GM12878 (cell line): ENCODE data around the gene GTF2IRD1. TPM values are rescaled to one million over a fixed set of nuclear protein-coding genes. Genes with fewer than 3 reads are reported as not detected.

ENCODE experiments used
- ATAC-seq: fragments of 200-7000 bp; cut with Tn5 transposase; 3 replicates; pipeline ENCODE4 v1.9.1; 2020; ENCODE audit warnings: mild to moderate bottlenecking, moderate library complexity
- BruUV-seq: library from RNA; stranded (reverse); fragments of 400-500 nt; replicated peaks from 2 replicates; lab custom pipeline; 2021; lab: Mats Ljungman, UMichigan
- CTCF ChIA-PET: fragments of 300-600 bp; sonication (Branson Sonifier 250); formaldehyde crosslinking; extraction: SDS; loops from one replicate; lab custom pipeline; 2021; ENCODE audit warnings: inconsistent platforms; lab: Yijun Ruan, JAX
- POLR2A ChIA-PET: fragments of 350-600 bp; formaldehyde crosslinking; extraction: SDS; loops from one replicate; lab custom pipeline; 2021; ENCODE audit warnings: inconsistent platforms; lab: Charles Lee
- RAD21 ChIA-PET: fragments of 300-600 bp; sonication (Branson Sonifier 250); formaldehyde crosslinking; loops from one replicate; lab custom pipeline; 2023; ENCODE audit warnings: antibody characterized with exemption; ENCODE audit not compliant: unreplicated experiment; lab: Charles Lee
- SMC1A ChIA-PET: fragments of 300-600 bp; sonication (Branson Sonifier 250); formaldehyde crosslinking; loops from one replicate; lab custom pipeline; 2023; ENCODE audit not compliant: unreplicated experiment, uncharacterized antibody; lab: Charles Lee
- DNase-seq: peaks from one replicate; pipeline ENCODE4 v3.0.0-alpha.2; 2011; ENCODE audit warnings: low read depth, low spot score
- FAIRE-seq: peaks from 3 replicates; lab custom pipeline; 2011; peaks lifted over from hg19 to GRCh38; lab: Jason Lieb, UNC
- H2AFZ ChIP-seq: 2 replicates; pipeline ENCODE4 v1.6.0; 2011; ENCODE audit warnings: low read depth, low read length, control low read depth; ENCODE audit not compliant: control insufficient read depth
- H3K27ac ChIP-seq: 2 replicates; pipeline ENCODE4 v1.5.1; 2011; ENCODE audit warnings: control low read depth; ENCODE audit not compliant: control insufficient read depth, insufficient read depth
- H3K27me3 ChIP-seq, 2 experiments: replicated peaks in 1 of 2; 2 replicates each; pipeline versions ENCODE4 v1.6.0 to v1.6.1; 2011; ENCODE audit warnings: low read length in 1 of 2; ENCODE audit not compliant: control insufficient read depth in 2 of 2, insufficient read depth in 2 of 2
- H3K36me3 ChIP-seq, 2 experiments: 2 replicates each; pipeline ENCODE4 v1.5.1; 2011; ENCODE audit warnings: low read length in 1 of 2; ENCODE audit not compliant: control insufficient read depth in 2 of 2, insufficient read depth in 2 of 2
- H3K4me1 ChIP-seq: 2 replicates; pipeline ENCODE4 v1.6.1; 2011; ENCODE audit warnings: mild to moderate bottlenecking, low read length, moderate library complexity, mixed read lengths; ENCODE audit not compliant: control insufficient read depth, insufficient read depth
- H3K4me2 ChIP-seq: 2 replicates; pipeline ENCODE4 v1.6.0; 2011; ENCODE audit warnings: control low read depth; ENCODE audit not compliant: control insufficient read depth, insufficient read depth
- H3K4me3 ChIP-seq: fragments of 200-600 bp; sonication (generic); 2 replicates; pipeline ENCODE4 v1.5.1; 2016
- H3K79me2 ChIP-seq: 2 replicates; pipeline ENCODE4 v1.6.0; 2011; ENCODE audit warnings: low read length; ENCODE audit not compliant: control insufficient read depth, insufficient read depth
- H3K9ac ChIP-seq: 2 replicates; pipeline ENCODE4 v1.8.0; 2011; ENCODE audit warnings: low read length, control low read depth, mixed read lengths; ENCODE audit not compliant: control insufficient read depth, insufficient read depth
- H3K9me3 ChIP-seq: replicated peaks from 3 replicates; pipeline ENCODE4 v1.5.1; 2011; ENCODE audit warnings: mild to moderate bottlenecking, low read length; ENCODE audit not compliant: control insufficient read depth, insufficient read depth
- H4K20me1 ChIP-seq: 2 replicates; pipeline ENCODE4 v1.6.0; 2011; ENCODE audit not compliant: control insufficient read depth, insufficient read depth
- ATF7 ChIP-seq: fragments of 450-650 bp; IDR thresholded peaks from 2 replicates; pipeline ENCODE4 v1.6.1; 2016; ENCODE audit warnings: low read depth, mild to moderate bottlenecking
- DPF2 ChIP-seq: fragments of 450-650 bp; IDR thresholded peaks from 2 replicates; pipeline ENCODE4 v1.6.1; 2017; ENCODE audit warnings: mild to moderate bottlenecking
- EED ChIP-seq: sonication (generic); IDR thresholded peaks from 2 replicates; pipeline ENCODE4 v1.6.1; 2016; ENCODE audit warnings: antibody characterized with exemption, low read depth
- JUND ChIP-seq: IDR thresholded peaks from 2 replicates; pipeline ENCODE4 v1.6.1; 2012; ENCODE audit warnings: low read depth, mild to moderate bottlenecking, low read length, improper control_type of control experiment, moderate library complexity
- MXI1 ChIP-seq: fragments of 150-350 bp; IDR thresholded peaks from 2 replicates; pipeline ENCODE4 v1.6.1; 2011; ENCODE audit warnings: low read depth, mild to moderate bottlenecking, inconsistent platforms, low read length, improper control_type of control experiment
- NFXL1 ChIP-seq: fragments of 450-650 bp; IDR thresholded peaks from 2 replicates; pipeline ENCODE4 v1.6.1; 2017; ENCODE audit warnings: antibody characterized with exemption, mild to moderate bottlenecking, borderline replicate concordance
- NR2C1 ChIP-seq: fragments of 450-650 bp; IDR thresholded peaks from 2 replicates; pipeline ENCODE4 v1.6.1; 2017; ENCODE audit warnings: antibody characterized with exemption, mild to moderate bottlenecking, moderate library complexity
- NR2C2 ChIP-seq: IDR thresholded peaks from 2 replicates; pipeline ENCODE4 v1.6.1; 2011; ENCODE audit warnings: borderline replicate concordance, low read depth; ENCODE audit not compliant: control insufficient read depth, insufficient read length
- POLR2A ChIP-seq: IDR thresholded peaks from 2 replicates; pipeline ENCODE4 v1.6.1; 2011; ENCODE audit warnings: low read depth, mild to moderate bottlenecking, low read length
- RB1 ChIP-seq: fragments of 450-650 bp; formaldehyde crosslinking; IDR thresholded peaks from 2 replicates; pipeline ENCODE4 v1.6.1; 2017; ENCODE audit warnings: mild to moderate bottlenecking, borderline replicate concordance
- RELA ChIP-seq: fragments of 450-650 bp; IDR thresholded peaks from 2 replicates; pipeline ENCODE4 v1.8.0; 2014; ENCODE audit warnings: borderline replicate concordance; ENCODE audit not compliant: partially characterized antibody
- SPI1 ChIP-seq: IDR thresholded peaks from 2 replicates; pipeline ENCODE4 v1.6.1; 2011; ENCODE audit warnings: low read depth, mild to moderate bottlenecking, low read length, moderate library complexity, borderline replicate concordance; ENCODE audit not compliant: insufficient read depth
- SREBF2 ChIP-seq: IDR thresholded peaks from 2 replicates; pipeline ENCODE4 v1.6.1; 2012; ENCODE audit warnings: mild to moderate bottlenecking, low read length
- ZNF622 ChIP-seq: fragments of 450-650 bp; IDR thresholded peaks from 2 replicates; pipeline ENCODE4 v1.6.1; 2017; ENCODE audit warnings: mild to moderate bottlenecking, inconsistent platforms
- WGBS: methylation state at CpG from one replicate; pipeline ENCODE4 v1.1.6; 2016; ENCODE audit warnings: low lambda C conversion rate; ENCODE audit not compliant: insufficient replicate concordance, insufficient coverage; ENCODE audit errors: missing lambda C conversion rate; 5-methylcytosine and 5-hydroxymethylcytosine counted together
- in situ Hi-C: fragments of 300-500 bp; cut with MboI; formaldehyde crosslinking; loops from 9 replicates; pipeline ENCODE4 v1.14.3; 2018; ENCODE audit warnings: mixed read lengths
- intact Hi-C: fragments of 100-400 bp; cut with micrococcal nuclease; formaldehyde crosslinking; loops from one replicate; pipeline ENCODE4 v1.14.2; 2022; ENCODE audit not compliant: unreplicated experiment
- polyA plus RNA-seq, 11 experiments: library from polyadenylated mRNA; depleted of rRNA in 4 of 11; unstranded in 6 of 11; stranded (reverse) in 5 of 11; fragments of >200 nt; fragmentation: Nextera tagmentation in 4 of 11; fragmentation: Illumina TruSeq in 1 of 11; extraction: Ambion mirVana in 4 of 11; extraction: Trizol in 1 of 11; gene quantifications; 1 replicate in 1 of 11; 2 replicates in 10 of 11; pipeline versions ENCODE4 v1.2.1 to v1.2.3, GENCODE V29; 2011 to 2016; ENCODE audit warnings: inconsistent platforms in 2 of 11, missing spikeins in 2 of 11, low read depth in 1 of 11
- total RNA-seq, 4 experiments: library from RNA; depleted of rRNA in 3 of 4; stranded (reverse); fragments of >200 nt in 3 of 4; fragmentation: Illumina TruSeq in 1 of 4; extraction: Trizol in 1 of 4; gene quantifications; 2 replicates each; pipeline versions ENCODE4 v1.2.1 to v1.2.3, GENCODE V29; 2013 to 2021
- TF ChIP-seq, protein P1 (sequence below): fragments of 450-650 bp; IDR thresholded peaks from 2 replicates; pipeline ENCODE4 v1.6.1; 2014; ENCODE audit warnings: mild to moderate bottlenecking
- TF ChIP-seq, protein P2 (sequence below): fragments of 450-650 bp; IDR thresholded peaks from 2 replicates; pipeline ENCODE4 v1.6.1; 2018; ENCODE audit warnings: borderline replicate concordance, mild to moderate bottlenecking; ENCODE audit not compliant: partially characterized antibody

GTF2IRD1 gene
- total and polyA plus RNA-seq, 10 of the 15 experiments (the other 5 are each of a cell fraction or from before 2014, with no cell fraction given), result 0.48 to 3.0 (median 1.3) TPM

DNA sequence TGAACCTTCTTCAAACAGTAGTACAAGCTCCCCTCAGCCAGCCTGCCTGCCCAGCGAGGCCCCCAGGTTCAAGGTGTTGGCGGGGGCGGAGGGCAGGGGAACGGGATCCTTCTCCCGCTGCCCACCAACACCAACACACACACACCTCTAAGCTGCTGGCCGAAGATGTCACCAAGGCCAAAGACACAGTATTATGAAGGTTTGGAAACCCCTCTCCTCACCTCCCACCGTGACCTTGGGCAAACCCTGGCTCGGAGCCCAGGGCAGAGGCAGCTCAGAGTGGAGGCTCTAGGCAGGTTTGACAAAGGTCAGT, 49.4 kb upstream of the GTF2IRD1 start:
- DNase-seq, result no peak
- ChIA-PET SMC1A (no interaction called here), POLR2A (no interaction called here), CTCF (interaction anchor here (0.6 to 4.5 kb wide), 3 partner anchors 129 to 198 kb away, joined by 3 to 19 read pairs (median 6); no protein-coding TSS in a partner anchor), RAD21 (interaction anchor here (1.1 kb wide), 1 partner anchor 198 kb away, joined by 7 read pairs; no protein-coding TSS in a partner anchor)
- in situ Hi-C loops, result loop anchor here (5.0 kb wide), 2 partner anchors 197 to 342 kb away; no protein-coding TSS in a partner anchor
- H3K4me3 ChIP-seq, result no peak overlapping the region
- intact Hi-C loops, result no loop called here
- no peak for ATAC-seq
- no peaks in the 10 kb centered on the region for H3K27me3 ChIP-seq
- 100% methylated on average over 8 of the region's 8 CpGs for WGBS
- TF ChIP-seq NR2C2, result no peak
- TF ChIP-seq DPF2, result no peak
- TF ChIP-seq NR2C1, result no peak
- no peak for TF ChIP-seq JUND
- no peak for TF ChIP-seq EED
- no peak for TF ChIP-seq MXI1
- TF ChIP-seq SREBF2, result no peak
- TF ChIP-seq NFXL1, result no peak
- no TSS peak for BruUV-seq
- H3K9me3 ChIP-seq, result no peaks in the 10 kb centered on the region
- H3K9ac ChIP-seq, result no peak overlapping the region
- H2AFZ ChIP-seq, result no peak overlapping the region
- no peak for FAIRE-seq
- H3K36me3 ChIP-seq, result peaks cover 11 to 22% of the 10 kb centered on the region in 2 experiments; a peak in 3 of 4 replicates
- H3K79me2 ChIP-seq, result no peaks in the 10 kb centered on the region
- no peaks in the 10 kb centered on the region for H3K4me1 ChIP-seq
- H4K20me1 ChIP-seq, result no peaks in the 10 kb centered on the region
- H3K4me2 ChIP-seq, result no peak overlapping the region
- no peak overlapping the region for H3K27ac ChIP-seq

DNA sequence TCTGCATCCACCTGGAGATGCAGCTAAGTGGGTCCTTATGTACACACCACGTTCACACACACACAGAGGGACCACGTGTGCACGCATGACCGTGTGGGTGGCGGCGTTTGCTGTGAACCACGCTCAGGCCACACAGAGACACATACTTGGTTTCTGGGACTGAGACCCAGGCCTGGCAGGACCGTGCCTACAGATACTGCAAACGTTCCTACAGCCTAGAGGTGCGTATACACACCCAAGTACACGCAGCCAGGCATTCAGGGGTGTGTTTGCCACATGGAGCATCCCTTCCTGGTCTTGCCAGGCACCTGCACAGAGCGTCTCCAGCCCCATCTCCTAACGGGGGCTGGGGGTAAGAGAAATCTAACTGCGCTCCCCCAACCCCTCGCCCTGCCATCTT, 49.0 kb upstream of the GTF2IRD1 start:
- ChIA-PET RAD21 (interaction anchor here (1.1 kb wide), 1 partner anchor 198 kb away, joined by 7 read pairs; no protein-coding TSS in a partner anchor), SMC1A (interaction anchor here (1.2 kb wide), 1 partner anchor 198 kb away, joined by 4 read pairs; no protein-coding TSS in a partner anchor), CTCF (interaction anchor here (0.6 to 4.5 kb wide), 7 partner anchors 13 to 318 kb away, joined by 3 to 19 read pairs (median 4); no protein-coding TSS in a partner anchor), POLR2A (no interaction called here)
- Histone ChIP-seq H3K4me1 (no peaks in the 10 kb centered on the region), H2AFZ (no peak overlapping the region), H3K9me3 (no peaks in the 10 kb centered on the region), H3K9ac (no peak overlapping the region), H3K36me3 (peaks cover 11 to 22% of the 10 kb centered on the region in 2 experiments; a peak in 3 of 4 replicates), H4K20me1 (no peaks in the 10 kb centered on the region), H3K4me2 (no peak overlapping the region), H3K79me2 (no peaks in the 10 kb centered on the region), H3K27ac (no peak overlapping the region), H3K4me3 (no peak overlapping the region), H3K27me3 (no peaks in the 10 kb centered on the region)
- BruUV-seq, result TSS peak; percentile 72
- intact Hi-C loops (no loop called here), in situ Hi-C loops (loop anchor here (5.0 kb wide), 2 partner anchors 197 to 342 kb away; no protein-coding TSS in a partner anchor)
- 92% methylated on average over 15 of the region's 15 CpGs for WGBS
- DNase-seq, result no peak
- FAIRE-seq, result no peak
- no peak for ATAC-seq
- TF ChIP-seq RELA (no peak), DPF2 (no peak), SPI1 (no peak), ATF7 (no peak), ZNF622 (no peak), RB1 (no peak), POLR2A (peak; percentile 37; the same call in 1 of the 2 replicates)
- TF ChIP-seq, protein P1, sequence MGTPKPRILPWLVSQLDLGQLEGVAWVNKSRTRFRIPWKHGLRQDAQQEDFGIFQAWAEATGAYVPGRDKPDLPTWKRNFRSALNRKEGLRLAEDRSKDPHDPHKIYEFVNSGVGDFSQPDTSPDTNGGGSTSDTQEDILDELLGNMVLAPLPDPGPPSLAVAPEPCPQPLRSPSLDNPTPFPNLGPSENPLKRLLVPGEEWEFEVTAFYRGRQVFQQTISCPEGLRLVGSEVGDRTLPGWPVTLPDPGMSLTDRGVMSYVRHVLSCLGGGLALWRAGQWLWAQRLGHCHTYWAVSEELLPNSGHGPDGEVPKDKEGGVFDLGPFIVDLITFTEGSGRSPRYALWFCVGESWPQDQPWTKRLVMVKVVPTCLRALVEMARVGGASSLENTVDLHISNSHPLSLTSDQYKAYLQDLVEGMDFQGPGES, result no peak
- TF ChIP-seq, protein P2, sequence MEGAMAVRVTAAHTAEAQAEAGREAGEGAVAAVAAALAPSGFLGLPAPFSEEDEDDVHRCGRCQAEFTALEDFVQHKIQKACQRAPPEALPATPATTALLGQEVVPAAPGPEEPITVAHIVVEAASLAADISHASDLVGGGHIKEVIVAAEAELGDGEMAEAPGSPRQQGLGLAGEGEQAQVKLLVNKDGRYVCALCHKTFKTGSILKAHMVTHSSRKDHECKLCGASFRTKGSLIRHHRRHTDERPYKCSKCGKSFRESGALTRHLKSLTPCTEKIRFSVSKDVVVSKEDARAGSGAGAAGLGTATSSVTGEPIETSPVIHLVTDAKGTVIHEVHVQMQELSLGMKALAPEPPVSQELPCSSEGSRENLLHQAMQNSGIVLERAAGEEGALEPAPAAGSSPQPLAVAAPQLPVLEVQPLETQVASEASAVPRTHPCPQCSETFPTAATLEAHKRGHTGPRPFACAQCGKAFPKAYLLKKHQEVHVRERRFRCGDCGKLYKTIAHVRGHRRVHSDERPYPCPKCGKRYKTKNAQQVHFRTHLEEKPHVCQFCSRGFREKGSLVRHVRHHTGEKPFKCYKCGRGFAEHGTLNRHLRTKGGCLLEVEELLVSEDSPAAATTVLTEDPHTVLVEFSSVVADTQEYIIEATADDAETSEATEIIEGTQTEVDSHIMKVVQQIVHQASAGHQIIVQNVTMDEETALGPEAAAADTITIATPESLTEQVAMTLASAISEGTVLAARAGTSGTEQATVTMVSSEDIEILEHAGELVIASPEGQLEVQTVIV, result no peak
